ENCODE measurements around the gene ABCC8. TPM values are rescaled to one million over a fixed set of nuclear protein-coding genes. Genes with fewer than 3 reads are reported as not detected.

ABCC8 gene
- total and polyA plus RNA-seq, 2 donors (not counting 3 experiments of a cell fraction or from before 2014, with no cell fraction given), result not detected

GRCh38 chr11:17518366-17518765 is 41.7 kb upstream of the ABCC8 start:
- Histone ChIP-seq H3K4me1 (ENCODE audit: control insufficient read depth, extremely low read depth, insufficient read depth, low read length) (no peaks in the 10 kb centered on the region), H3K4me3 (replicated peaks in 1 of 3; ENCODE audit: insufficient read depth in 1 of 3, low read depth in 1 of 3, low read length in 3 of 3) (no peak overlapping the region), H3K4me2 (ENCODE audit: insufficient read depth, low read length) (no peak overlapping the region), H3K27ac (ENCODE audit: insufficient read depth, low read depth, low read length) (no peak overlapping the region), H3K9me3 (replicated peaks; ENCODE audit: control insufficient read depth, insufficient read depth, low read length) (no peaks in the 10 kb centered on the region), H3K79me2 (ENCODE audit: control insufficient read depth, insufficient read depth, low read length) (no peaks in the 10 kb centered on the region), H3K9ac (replicated peaks; ENCODE audit: extremely low read depth, insufficient read depth, low read length) (no peak overlapping the region), H2AFZ (ENCODE audit: low read depth, low read length) (no peak overlapping the region), H3K27me3 (ENCODE audit: control insufficient read depth in 2 of 2, insufficient read depth in 2 of 2, low read length in 2 of 2) (peaks cover 0 to 3% of the 10 kb centered on the region in 2 experiments), H4K20me1 (replicated peaks; ENCODE audit: control insufficient read depth, extremely low read depth, insufficient read depth, low read length) (no peaks in the 10 kb centered on the region), H3K9me1 (replicated peaks; ENCODE audit: control insufficient read depth, extremely low read depth, insufficient read depth, low read length) (no peaks in the 10 kb centered on the region), H3K36me3 (ENCODE audit: control insufficient read depth in 2 of 2, extremely low read depth in 1 of 2, insufficient read depth in 2 of 2, low read length in 2 of 2) (no peaks in the 10 kb centered on the region)
- intact Hi-C loops (cut with micrococcal nuclease), result no loop called here
- DNase-seq (ENCODE audit: low read depth, low spot score), result no peak
- no TSS peak for BruUV-seq (replicated peaks)
- ChIA-PET CTCF (interaction anchor here (1.0 to 4.3 kb wide), 5 partner anchors 9 to 134 kb away, joined by 3 to 26 read pairs (median 8); no protein-coding TSS in a partner anchor), POLR2A (interaction anchor here (0.7 kb wide), 1 partner anchor 10 kb away, joined by 3 read pairs; no protein-coding TSS in a partner anchor)
- TF ChIP-seq GATA2 (IDR thresholded peaks at IDR 0.05; ENCODE audit: insufficient read depth, insufficient read length, low read depth, low read length) (no peak), EZH2 (IDR thresholded peaks at IDR 0.05; ENCODE audit: borderline replicate concordance, low read depth, low read length, severe bottlenecking) (no peak), POLR2A (IDR thresholded peaks at IDR 0.05; ENCODE audit: low read depth, low read length) (no peak), MAX (IDR thresholded peaks at IDR 0.05; ENCODE audit: insufficient read depth, insufficient read length) (no peak), POLR2AphosphoS5 (IDR thresholded peaks at IDR 0.05; ENCODE audit: insufficient read depth, low read depth, low read length) (no peak), CTCF (IDR thresholded peaks at IDR 0.05; ENCODE audit: extremely low read depth in 1 of 2, insufficient read depth in 1 of 2, low read depth in 1 of 2, low read length in 2 of 2) (no peak), JUN (IDR thresholded peaks at IDR 0.05; ENCODE audit: borderline replicate concordance, insufficient read depth, insufficient read length, low read depth) (no peak), MYC (IDR thresholded peaks at IDR 0.05; ENCODE audit: low read depth, low read length) (no peak), FOS (IDR thresholded peaks at IDR 0.05; ENCODE audit: borderline replicate concordance, insufficient read depth, low read length) (no peak)
- dilution Hi-C loops (cut with MboI; ENCODE audit: extremely low pct_ligation_motif_present, low sequenced_read_pairs), result no loop called here
- FAIRE-seq, result no peak

All from endothelial cell of umbilical vein (primary cell).